Astrocyte (in vitro differentiated cells and primary cell): ENCODE data around the gene RAET1L.
"Not testable (repeated sequence)": the region's sequence is repeated elsewhere in the genome, so short reads cannot be mapped to it uniquely, and the experiment has no call there.

ENCODE experiments used
- EZH2 ChIP-seq: IDR thresholded peaks from 2 replicates; pipeline ENCODE4 v1.6.1; 2012; ENCODE audit warnings: mild to moderate bottlenecking, low read length, inconsistent platforms; ENCODE audit not compliant: insufficient read depth
- TF ChIP-seq, protein P1 (sequence below): IDR thresholded peaks from 2 replicates; pipeline ENCODE4 v1.5.1; 2011; ENCODE audit warnings: low read depth, mild to moderate bottlenecking, inconsistent platforms, low read length, moderate library complexity; ENCODE audit not compliant: insufficient read depth

DNA sequence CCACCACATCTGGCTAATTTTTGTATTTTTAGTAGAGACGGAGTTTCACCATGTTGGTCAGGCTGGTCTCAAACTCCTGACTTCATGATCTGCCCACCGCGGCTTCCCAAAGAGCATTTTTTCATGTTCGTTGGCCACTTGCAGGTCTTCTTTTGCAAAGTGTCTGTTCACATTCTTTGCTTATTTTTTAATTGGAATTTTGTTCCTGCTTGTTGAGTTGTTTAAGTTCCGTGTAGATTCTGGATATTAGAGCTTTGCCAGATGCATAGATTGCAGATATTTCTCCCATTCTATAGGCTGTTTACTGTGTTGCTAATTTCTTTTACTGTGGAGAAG lies 8.2 kb downstream of the RAET1L start:
- TF ChIP-seq, protein P1, sequence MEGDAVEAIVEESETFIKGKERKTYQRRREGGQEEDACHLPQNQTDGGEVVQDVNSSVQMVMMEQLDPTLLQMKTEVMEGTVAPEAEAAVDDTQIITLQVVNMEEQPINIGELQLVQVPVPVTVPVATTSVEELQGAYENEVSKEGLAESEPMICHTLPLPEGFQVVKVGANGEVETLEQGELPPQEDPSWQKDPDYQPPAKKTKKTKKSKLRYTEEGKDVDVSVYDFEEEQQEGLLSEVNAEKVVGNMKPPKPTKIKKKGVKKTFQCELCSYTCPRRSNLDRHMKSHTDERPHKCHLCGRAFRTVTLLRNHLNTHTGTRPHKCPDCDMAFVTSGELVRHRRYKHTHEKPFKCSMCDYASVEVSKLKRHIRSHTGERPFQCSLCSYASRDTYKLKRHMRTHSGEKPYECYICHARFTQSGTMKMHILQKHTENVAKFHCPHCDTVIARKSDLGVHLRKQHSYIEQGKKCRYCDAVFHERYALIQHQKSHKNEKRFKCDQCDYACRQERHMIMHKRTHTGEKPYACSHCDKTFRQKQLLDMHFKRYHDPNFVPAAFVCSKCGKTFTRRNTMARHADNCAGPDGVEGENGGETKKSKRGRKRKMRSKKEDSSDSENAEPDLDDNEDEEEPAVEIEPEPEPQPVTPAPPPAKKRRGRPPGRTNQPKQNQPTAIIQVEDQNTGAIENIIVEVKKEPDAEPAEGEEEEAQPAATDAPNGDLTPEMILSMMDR: not testable (repeated sequence)
- not testable (repeated sequence) for TF ChIP-seq EZH2
